Measurements from ENCODE around the gene TRAPPC5. TPM values are rescaled to one million over a fixed set of nuclear protein-coding genes. Genes with fewer than 3 reads are reported as not detected.

Gene TRAPPC5
- total RNA-seq, 5 donors from 2014 or later (not counting 1 experiment from before 2014, with no cell fraction given), result 39.2 to 75.3 (median 69.4) TPM

DNA sequence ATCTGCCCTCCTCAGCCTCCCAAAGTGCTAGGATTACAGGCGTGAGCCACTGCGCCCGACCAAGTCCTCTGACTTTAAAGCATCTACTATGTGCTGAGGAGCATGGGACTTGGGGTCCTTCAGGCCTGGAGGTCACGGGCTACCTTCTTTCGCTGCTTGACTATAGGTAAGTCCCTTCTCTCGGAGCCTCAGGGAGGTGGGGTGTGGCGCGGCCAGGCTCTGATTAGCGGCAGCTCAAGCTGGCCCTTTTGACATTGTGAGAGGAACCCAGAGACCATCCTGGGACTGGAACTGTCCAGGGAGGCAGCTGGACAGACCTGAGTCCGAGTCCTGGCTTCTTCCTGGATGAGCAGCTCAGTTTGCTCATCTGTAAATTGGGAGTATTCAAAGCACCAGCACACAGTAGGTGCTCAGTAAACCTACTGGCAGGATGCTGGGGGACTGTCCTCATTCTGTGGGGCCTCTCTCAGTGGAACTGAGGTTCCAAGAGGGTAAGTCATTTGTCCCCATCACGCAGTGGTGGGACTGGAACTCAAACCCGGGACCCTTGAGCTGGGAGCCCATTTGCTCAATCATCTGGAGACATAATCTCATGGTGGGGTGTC is 20.5 kb downstream of the TRAPPC5 start:
- 96% methylated on average over 11 of the region's 12 CpGs for WGBS (ENCODE audit: insufficient coverage)
- H3K27ac Mint-ChIP-seq, result no peak overlapping the region
- peaks cover 0 to 33% of the 10 kb centered on the region in 2 experiments for H3K27me3 ChIP-seq (replicated peaks in 1 of 2; ENCODE audit: control insufficient read depth in 2 of 2, extremely low read depth in 1 of 2, insufficient read depth in 2 of 2, low read length in 1 of 2)
- no peaks in the 10 kb centered on the region for H3K9me3 ChIP-seq
- peaks cover 34 to 51% (median 47%) of the 10 kb centered on the region in 3 donors for H3K4me1 Mint-ChIP-seq
- ChIA-PET POLR2A (no interaction called here), CTCF (no interaction called here)
- ATAC-seq (replicated peaks in 1 of 4), result no peak
- no peak for DNase-seq
- H3K27ac ChIP-seq (ENCODE audit: low read length), result no peak overlapping the region
- H3K36me3 Mint-ChIP-seq, result no peaks in the 10 kb centered on the region
- no peaks in the 10 kb centered on the region for H3K9me3 Mint-ChIP-seq
- no peak overlapping the region for H3K4me3 Mint-ChIP-seq
- no peak overlapping the region for H3K4me3 ChIP-seq (ENCODE audit: control insufficient read depth in 1 of 2, extremely low read depth in 1 of 2, low read length in 1 of 2)
- H3K27me3 Mint-ChIP-seq, result peaks cover 3 to 13% of the 10 kb centered on the region in 2 donors
- H3K36me3 ChIP-seq (ENCODE audit: control insufficient read depth in 2 of 2, extremely low read depth in 1 of 2, insufficient read depth in 1 of 2, low read length in 1 of 2), result no peaks in the 10 kb centered on the region
- H3K4me1 ChIP-seq (ENCODE audit: control insufficient read depth in 1 of 2, extremely low read depth in 1 of 2, insufficient read depth in 2 of 2, low read length in 2 of 2), result peaks cover 4 to 24% of the 10 kb centered on the region in 2 experiments

DNA sequence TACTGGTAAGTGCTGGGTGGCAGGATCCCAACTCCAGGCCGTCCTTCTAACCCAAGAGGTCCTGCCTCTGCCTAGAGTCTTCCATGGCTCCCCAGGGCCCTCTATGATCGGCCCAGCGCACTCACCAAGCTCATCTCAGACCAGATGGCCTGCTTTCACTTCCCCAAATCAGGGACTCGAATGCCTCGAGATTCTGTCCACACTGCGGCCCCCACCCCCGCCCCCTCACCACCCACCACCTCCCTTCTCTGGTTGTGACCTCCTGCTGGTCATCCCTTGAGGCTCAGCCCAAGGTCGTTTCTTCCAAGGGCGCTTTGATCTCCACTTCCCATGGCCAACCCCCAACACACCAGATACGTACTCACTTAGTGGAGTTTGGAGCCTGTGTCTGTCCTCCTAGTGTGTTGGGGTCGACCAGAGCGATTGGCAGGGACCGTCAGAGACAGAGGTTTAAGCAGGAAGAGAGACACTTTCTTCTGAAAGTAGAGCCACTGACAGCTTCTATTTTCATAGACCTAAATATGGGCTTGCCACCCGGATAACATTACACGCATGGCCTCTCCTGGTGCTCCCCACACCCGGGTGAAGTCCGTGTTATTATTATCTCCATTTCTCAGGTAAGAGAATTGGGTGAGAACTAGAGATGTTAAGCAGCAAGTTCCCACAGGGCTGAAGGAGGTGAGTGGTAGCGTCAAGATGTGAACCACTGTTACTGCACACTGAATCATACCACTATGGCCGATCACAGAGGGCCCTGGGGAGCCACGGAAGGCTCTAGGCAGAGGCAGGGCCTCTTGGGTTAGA is 21.2 kb downstream of the TRAPPC5 start, which contains the start of gene FCER2:
FCER2 (minus strand) TSS at position 478 of the 804 bp plus-strand sequence. CDS start 2,371 bp downstream, outside the sequence.
- no peaks in the 10 kb centered on the region for H3K36me3 Mint-ChIP-seq

DNA sequence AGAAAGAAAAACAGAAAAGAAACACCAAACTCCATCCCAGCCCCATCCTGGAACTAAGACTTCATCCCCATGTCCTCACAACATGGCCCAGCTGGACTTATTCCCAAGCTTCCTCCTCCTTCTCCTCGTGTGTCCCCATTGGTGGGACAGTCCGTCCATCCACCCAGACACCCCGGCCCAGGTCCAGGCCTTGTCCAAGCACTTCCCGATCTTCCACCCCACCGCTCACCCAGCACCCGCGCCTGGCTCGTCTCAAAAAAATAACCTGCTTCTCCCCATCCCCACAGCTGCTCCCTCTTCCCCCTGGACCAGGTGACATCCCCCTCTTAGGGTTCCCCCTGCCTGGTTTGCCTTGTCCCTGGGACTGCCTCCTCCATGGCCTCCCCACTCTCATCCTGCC is 22.7 kb downstream of the TRAPPC5 start:
- H3K9me3 ChIP-seq, result no peaks in the 10 kb centered on the region
- H3K4me3 ChIP-seq (ENCODE audit: control insufficient read depth in 1 of 2, extremely low read depth in 1 of 2, low read length in 1 of 2), result no peak overlapping the region
- Mint-ChIP-seq H3K4me3 (no peak overlapping the region), H3K4me1 (peaks cover 47 to 64% (median 60%) of the 10 kb centered on the region in 3 donors), H3K36me3 (no peaks in the 10 kb centered on the region), H3K27me3 (peaks cover 3 to 8% of the 10 kb centered on the region in 2 donors), H3K9me3 (no peaks in the 10 kb centered on the region), H3K27ac (peak overlapping the region; percentile 59 to 71)
- H3K4me1 ChIP-seq (ENCODE audit: control insufficient read depth in 1 of 2, extremely low read depth in 1 of 2, insufficient read depth in 2 of 2, low read length in 2 of 2), result peaks cover 12 to 46% of the 10 kb centered on the region in 2 experiments
- DNase-seq (no peak), ATAC-seq (replicated peaks in 1 of 4) (no peak)
- CTCF ChIA-PET, result no interaction called here
- WGBS (ENCODE audit: insufficient coverage), result 90% methylated on average over 5 of the region's 8 CpGs
- peaks cover 0 to 21% of the 10 kb centered on the region in 2 experiments for H3K27me3 ChIP-seq (replicated peaks in 1 of 2; ENCODE audit: control insufficient read depth in 2 of 2, extremely low read depth in 1 of 2, insufficient read depth in 2 of 2, low read length in 1 of 2)
- H3K27ac ChIP-seq (ENCODE audit: low read length), result no peak overlapping the region
- no peaks in the 10 kb centered on the region for H3K36me3 ChIP-seq (ENCODE audit: control insufficient read depth in 2 of 2, extremely low read depth in 1 of 2, insufficient read depth in 1 of 2, low read length in 1 of 2)
- POLR2A ChIA-PET, result interaction anchor here in 1 of 2 donors (0.7 kb wide), 1 partner anchor 1603 kb away, joined by 4 read pairs; no protein-coding TSS in a partner anchor

More for the DNA sequence above, 21.2 kb downstream of the TRAPPC5 start, which contains the start of gene FCER2:
- 75% methylated on average over 6 of the region's 20 CpGs for WGBS (ENCODE audit: insufficient coverage)
- Mint-ChIP-seq H3K27me3 (peaks cover 3 to 10% of the 10 kb centered on the region in 2 donors), H3K4me1 (peaks cover 41 to 58% (median 51%) of the 10 kb centered on the region in 3 donors), H3K4me3 (no peak within 1 kb of the TSS), H3K9me3 (no peaks in the 10 kb centered on the region), H3K27ac (peak within 1 kb of the TSS; percentile 8 to 45)
- DNase-seq, result no peak
- no peak for ATAC-seq (replicated peaks in 1 of 4)
- Histone ChIP-seq H3K27me3 (replicated peaks in 1 of 2; ENCODE audit: control insufficient read depth in 2 of 2, extremely low read depth in 1 of 2, insufficient read depth in 2 of 2, low read length in 1 of 2) (peaks cover 0 to 27% of the 10 kb centered on the region in 2 experiments), H3K4me3 (ENCODE audit: control insufficient read depth in 1 of 2, extremely low read depth in 1 of 2, low read length in 1 of 2) (no peak within 1 kb of the TSS), H3K9me3 (no peaks in the 10 kb centered on the region), H3K36me3 (ENCODE audit: control insufficient read depth in 2 of 2, extremely low read depth in 1 of 2, insufficient read depth in 1 of 2, low read length in 1 of 2) (no peaks in the 10 kb centered on the region), H3K27ac (ENCODE audit: low read length) (no peak within 1 kb of the TSS), H3K4me1 (ENCODE audit: control insufficient read depth in 1 of 2, extremely low read depth in 1 of 2, insufficient read depth in 2 of 2, low read length in 2 of 2) (peaks cover 11 to 31% of the 10 kb centered on the region in 2 experiments)
- ChIA-PET POLR2A (no interaction called here), CTCF (no interaction called here)

DNA sequence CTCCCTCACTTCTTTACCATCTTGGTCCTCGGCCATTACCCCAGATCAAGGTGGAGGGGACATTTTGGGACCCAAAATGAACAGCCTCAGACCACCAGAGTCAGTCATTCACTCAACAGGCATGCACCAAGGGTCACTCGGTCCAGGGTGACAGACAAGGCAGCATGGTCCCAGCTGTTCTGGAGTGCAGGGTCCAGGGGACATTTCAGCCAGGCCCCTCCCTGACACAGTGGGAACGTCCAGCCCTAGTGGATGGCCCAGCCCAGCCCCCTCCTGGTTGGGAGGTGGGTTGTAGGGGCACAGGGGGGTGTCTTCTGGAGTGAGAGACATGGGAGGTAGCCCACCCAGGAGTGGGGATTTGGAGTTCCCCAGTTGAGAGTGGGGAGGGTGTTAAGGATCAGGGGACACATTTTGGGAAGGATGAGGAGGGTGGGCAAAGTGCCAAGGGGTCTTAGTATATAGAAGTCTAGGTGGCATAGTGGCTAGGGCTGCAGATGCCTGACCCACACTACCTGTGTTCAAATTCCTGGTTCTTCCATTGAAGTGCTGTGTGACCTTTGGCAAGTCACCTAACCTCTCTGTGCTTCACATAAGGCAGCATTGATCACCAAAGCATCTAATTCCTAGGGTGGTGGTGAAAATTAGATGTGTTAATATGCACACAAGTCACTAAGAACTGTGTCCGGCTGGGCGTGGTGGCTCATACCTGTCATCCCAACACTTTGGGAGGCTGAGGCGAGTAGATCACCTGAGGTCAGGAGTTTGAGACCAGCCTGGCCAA is 23.8 kb downstream of the TRAPPC5 start:
- Mint-ChIP-seq H3K27ac (peak overlapping the region; percentile 59 to 98), H3K4me1 (peaks cover 46 to 64% (median 61%) of the 10 kb centered on the region in 3 donors), H3K36me3 (no peaks in the 10 kb centered on the region), H3K27me3 (peaks cover 0 to 4% of the 10 kb centered on the region in 2 donors), H3K4me3 (no peak overlapping the region), H3K9me3 (no peaks in the 10 kb centered on the region)
- CTCF ChIA-PET, result no interaction called here
- 87% methylated on average over 4 of the region's 6 CpGs for WGBS (ENCODE audit: insufficient coverage)
- Histone ChIP-seq H3K27me3 (replicated peaks in 1 of 2; ENCODE audit: control insufficient read depth in 2 of 2, extremely low read depth in 1 of 2, insufficient read depth in 2 of 2, low read length in 1 of 2) (peaks cover 0 to 9% of the 10 kb centered on the region in 2 experiments), H3K4me3 (ENCODE audit: control insufficient read depth in 1 of 2, extremely low read depth in 1 of 2, low read length in 1 of 2) (no peak overlapping the region), H3K4me1 (ENCODE audit: control insufficient read depth in 1 of 2, extremely low read depth in 1 of 2, insufficient read depth in 2 of 2, low read length in 2 of 2) (peaks cover 12 to 46% of the 10 kb centered on the region in 2 experiments), H3K36me3 (ENCODE audit: control insufficient read depth in 2 of 2, extremely low read depth in 1 of 2, insufficient read depth in 1 of 2, low read length in 1 of 2) (no peaks in the 10 kb centered on the region), H3K27ac (ENCODE audit: low read length) (no peak overlapping the region), H3K9me3 (no peaks in the 10 kb centered on the region)
- no peak for DNase-seq
- POLR2A ChIA-PET, result no interaction called here
- no peak for ATAC-seq (replicated peaks in 1 of 4)

DNA sequence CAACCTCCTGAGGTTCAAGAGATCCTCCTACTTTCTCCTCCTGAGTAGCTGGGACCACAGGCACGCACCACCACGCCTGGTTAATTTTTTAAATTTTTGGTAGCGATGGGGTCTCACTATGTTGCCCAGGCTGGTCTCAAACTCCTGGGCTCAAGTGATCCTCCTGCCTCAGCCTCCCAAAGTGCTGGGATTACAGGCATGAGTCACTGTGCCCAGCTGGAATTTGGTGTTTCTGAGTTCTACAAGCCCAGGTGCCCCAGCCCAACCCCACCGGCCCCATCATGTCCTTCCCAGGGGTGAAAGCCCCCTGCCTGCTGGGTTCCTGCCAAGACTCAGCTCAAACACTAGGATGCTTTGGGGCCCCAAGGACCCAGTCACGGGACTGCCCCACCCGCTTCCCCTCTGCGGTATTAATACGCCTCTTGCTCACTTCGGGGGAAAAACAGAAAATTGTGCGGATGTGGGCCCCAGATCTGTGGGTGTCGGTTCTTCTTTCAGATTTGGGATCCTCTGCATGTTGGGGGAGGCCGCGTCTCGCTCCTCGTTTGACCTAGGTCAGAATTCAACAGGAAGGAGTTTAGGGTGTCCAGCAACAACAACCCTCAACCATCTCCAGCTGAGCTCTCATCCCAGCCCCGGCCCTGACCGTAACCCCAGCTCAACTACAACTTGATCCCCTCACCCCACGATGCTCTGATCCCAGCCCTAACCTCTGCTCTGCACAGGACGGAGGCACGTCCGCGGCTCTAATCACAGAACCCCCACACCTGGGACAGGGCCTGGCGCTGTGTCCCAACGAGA is 25.0 kb downstream of the TRAPPC5 start:
- peak overlapping the region; percentile 30 to 31 for H3K4me3 ChIP-seq (ENCODE audit: control insufficient read depth in 1 of 2, extremely low read depth in 1 of 2, low read length in 1 of 2)
- peak overlapping the region; percentile 88 for H3K27ac ChIP-seq (ENCODE audit: low read length)
- H3K27me3 ChIP-seq (replicated peaks in 1 of 2; ENCODE audit: control insufficient read depth in 2 of 2, extremely low read depth in 1 of 2, insufficient read depth in 2 of 2, low read length in 1 of 2), result peaks cover 0 to 9% of the 10 kb centered on the region in 2 experiments
- Mint-ChIP-seq H3K36me3 (no peaks in the 10 kb centered on the region), H3K4me1 (peaks cover 45 to 62% (median 60%) of the 10 kb centered on the region in 3 donors), H3K4me3 (peak overlapping the region; percentile 69 to 78 (median 76)), H3K9me3 (no peaks in the 10 kb centered on the region), H3K27me3 (no peaks in the 10 kb centered on the region), H3K27ac (peak overlapping the region; percentile 96 to 98)
- WGBS (ENCODE audit: insufficient coverage), result 1% methylated on average over 15 of the region's 24 CpGs
- no peaks in the 10 kb centered on the region for H3K9me3 ChIP-seq
- ATAC-seq (replicated peaks in 1 of 4), result peak; percentile 96 to 98 (median 96)
- no peaks in the 10 kb centered on the region for H3K36me3 ChIP-seq (ENCODE audit: control insufficient read depth in 2 of 2, extremely low read depth in 1 of 2, insufficient read depth in 1 of 2, low read length in 1 of 2)
- ChIA-PET CTCF (interaction anchor here (0.6 to 0.7 kb wide), 3 partner anchors 25 to 137 kb away, joined by 3 read pairs; partner anchors contain the start of gene TRAPPC5 (in 1 of the 2)), POLR2A (interaction anchor here in 1 of 2 donors (0.6 kb wide), 1 partner anchor 19 kb away, joined by 3 read pairs; no protein-coding TSS in a partner anchor)
- H3K4me1 ChIP-seq (ENCODE audit: control insufficient read depth in 1 of 2, extremely low read depth in 1 of 2, insufficient read depth in 2 of 2, low read length in 2 of 2), result peaks cover 14 to 50% of the 10 kb centered on the region in 2 experiments
- DNase-seq, result peak; percentile 57 to 88 (median 78)

All from T-cell (primary cell).